H9 (cell line): Measurements from ENCODE around the gene ADAM22. TPM values are rescaled to one million over a fixed set of nuclear protein-coding genes. Genes with fewer than 3 reads are reported as not detected.

Source experiments
- DNase-seq: peaks from one replicate; pipeline ENCODE4 v3.0.0-alpha.2; 2017
- H2AFZ ChIP-seq: one replicate; pipeline ENCODE4 v1.6.1; 2013; ENCODE audit warnings: mild to moderate bottlenecking, low read length, control low read depth, moderate library complexity
- H2AK5ac ChIP-seq: 2 replicates; pipeline ENCODE4 v1.6.1; 2013; ENCODE audit warnings: low read length, control low read depth, mixed read lengths; ENCODE audit not compliant: insufficient read length
- H2BK120ac ChIP-seq: one replicate; pipeline ENCODE4 v1.6.1; 2013; ENCODE audit warnings: low read depth, mild to moderate bottlenecking, low read length, control low read depth, inconsistent platforms; ENCODE audit not compliant: poor library complexity, severe bottlenecking
- H2BK12ac ChIP-seq: 2 replicates; pipeline ENCODE4 v1.6.1; 2013; ENCODE audit warnings: low read length, control low read depth, mixed read lengths, low read depth; ENCODE audit not compliant: insufficient read length
- H2BK15ac ChIP-seq: 2 replicates; pipeline ENCODE4 v1.6.1; 2013; ENCODE audit warnings: low read depth, low read length, control low read depth
- H2BK20ac ChIP-seq: one replicate; pipeline ENCODE4 v1.6.1; 2013; ENCODE audit warnings: low read depth, mild to moderate bottlenecking, low read length, control low read depth, inconsistent platforms; ENCODE audit not compliant: poor library complexity, severe bottlenecking
- H2BK5ac ChIP-seq: 2 replicates; pipeline ENCODE4 v1.6.1; 2013; ENCODE audit warnings: low read length, control low read depth, mixed read lengths; ENCODE audit not compliant: insufficient read length
- H3K14ac ChIP-seq: 2 replicates; pipeline ENCODE4 v1.6.1; 2013; ENCODE audit warnings: low read length, control low read depth; ENCODE audit not compliant: insufficient read depth
- H3K18ac ChIP-seq: 2 replicates; pipeline ENCODE4 v1.6.1; 2013; ENCODE audit warnings: low read depth, mild to moderate bottlenecking, mixed read lengths, low read length, control low read depth; ENCODE audit not compliant: insufficient read length
- H3K23ac ChIP-seq: 2 replicates; pipeline ENCODE4 v1.6.1; 2013; ENCODE audit warnings: low read length, control low read depth, mixed read lengths, low read depth; ENCODE audit not compliant: insufficient read length
- H3K23me2 ChIP-seq: 2 replicates; pipeline ENCODE4 v1.6.1; 2013; ENCODE audit warnings: low read depth, mild to moderate bottlenecking, mixed read lengths, low read length, control low read depth; ENCODE audit not compliant: insufficient read length, poor library complexity, severe bottlenecking
- H3K27ac ChIP-seq: 2 replicates; pipeline ENCODE4 v1.5.1; 2013; ENCODE audit warnings: low read length, control low read depth, mixed read lengths, low read depth; ENCODE audit not compliant: insufficient read length
- H3K27me3 ChIP-seq: 2 replicates; pipeline ENCODE4 v1.6.1; 2013; ENCODE audit warnings: low read length, control low read depth, inconsistent platforms; ENCODE audit not compliant: insufficient read depth
- H3K4ac ChIP-seq: 2 replicates; pipeline ENCODE4 v1.6.1; 2013; ENCODE audit warnings: low read depth, mild to moderate bottlenecking, control low read depth, inconsistent platforms, low read length, moderate library complexity
- H3K4me1 ChIP-seq: 2 replicates; pipeline ENCODE4 v1.6.1; 2013; ENCODE audit warnings: low read length, control low read depth, inconsistent platforms; ENCODE audit not compliant: insufficient read depth
- H3K4me2 ChIP-seq: 2 replicates; pipeline ENCODE4 v1.6.1; 2013; ENCODE audit warnings: low read length, control low read depth, mixed read lengths; ENCODE audit not compliant: insufficient read length, insufficient read depth
- H3K56ac ChIP-seq: 2 replicates; pipeline ENCODE4 v1.6.1; 2013; ENCODE audit warnings: low read depth, mild to moderate bottlenecking, mixed read lengths, low read length, control low read depth; ENCODE audit not compliant: insufficient read length
- H3K79me1 ChIP-seq: 2 replicates; pipeline ENCODE4 v1.6.1; 2013; ENCODE audit warnings: low read depth, mild to moderate bottlenecking, moderate library complexity, low read length, control low read depth, inconsistent platforms; ENCODE audit not compliant: insufficient read depth, poor library complexity, severe bottlenecking
- H3K79me2 ChIP-seq: 2 replicates; pipeline ENCODE4 v1.6.1; 2013; ENCODE audit warnings: low read length, control low read depth, inconsistent platforms; ENCODE audit not compliant: insufficient read depth
- H3K9ac ChIP-seq: 2 replicates; pipeline ENCODE4 v1.6.1; 2013; ENCODE audit warnings: low read length, control low read depth, mixed read lengths; ENCODE audit not compliant: insufficient read length; ENCODE audit errors: extremely low read depth
- H3K9me3 ChIP-seq: one replicate; pipeline ENCODE4 v1.6.1; 2013; ENCODE audit warnings: low read depth, low read length, inconsistent platforms; ENCODE audit not compliant: control insufficient read depth
- H3T11ph ChIP-seq: one replicate; pipeline ENCODE4 v1.6.1; 2013; ENCODE audit warnings: mild to moderate bottlenecking, low read length, control low read depth, inconsistent platforms
- H4K20me1 ChIP-seq: one replicate; pipeline ENCODE4 v1.6.1; 2013; ENCODE audit not compliant: control insufficient read depth, insufficient read length, insufficient read depth
- H4K5ac ChIP-seq: 2 replicates; pipeline ENCODE4 v1.6.1; 2013; ENCODE audit warnings: low read depth, mild to moderate bottlenecking, mixed read lengths, low read length, control low read depth; ENCODE audit not compliant: insufficient read length
- H4K8ac ChIP-seq: replicated peaks from 2 replicates; pipeline ENCODE4 v1.6.1; 2013; ENCODE audit warnings: low read length, control low read depth, mixed read lengths, low read depth; ENCODE audit not compliant: insufficient read length
- H4K91ac ChIP-seq: 2 replicates; pipeline ENCODE4 v1.6.1; 2013; ENCODE audit warnings: low read depth, mild to moderate bottlenecking, moderate library complexity, mixed read lengths, low read length, control low read depth; ENCODE audit not compliant: insufficient read length
- H3K27ac Mint-ChIP-seq, 3 experiments: 2 replicates in 2 of 3; 3 replicates in 1 of 3; pipeline ENCODE4 v1.8.0; 2020 to 2021; ENCODE audit warnings: mixed read lengths in 3 of 3, mild to moderate bottlenecking in 1 of 3, moderate library complexity in 1 of 3
- H3K27me3 Mint-ChIP-seq: 2 replicates; pipeline ENCODE4 v1.8.0; 2021; ENCODE audit warnings: low read depth, mild to moderate bottlenecking, moderate library complexity, mixed read lengths
- H3K36me3 Mint-ChIP-seq, 3 experiments: 2 replicates in 2 of 3; 3 replicates in 1 of 3; pipeline ENCODE4 v1.8.0; 2020 to 2021; ENCODE audit warnings: low read depth in 3 of 3, mixed read lengths in 3 of 3; ENCODE audit not compliant: insufficient read depth in 1 of 3
- H3K4me1 Mint-ChIP-seq, 2 experiments: 2 replicates each; pipeline ENCODE4 v1.8.0; 2020; ENCODE audit warnings: mixed read lengths in 2 of 2
- H3K4me3 Mint-ChIP-seq, 2 experiments: 2 replicates in 1 of 2; 3 replicates in 1 of 2; pipeline ENCODE4 v1.8.0; 2020 to 2021; ENCODE audit warnings: mild to moderate bottlenecking in 2 of 2, mixed read lengths in 2 of 2, moderate library complexity in 1 of 2
- H3K9me3 Mint-ChIP-seq, 2 experiments: 2 replicates in 1 of 2; 3 replicates in 1 of 2; pipeline ENCODE4 v1.8.0; 2020; ENCODE audit warnings: mild to moderate bottlenecking in 2 of 2, mixed read lengths in 2 of 2, moderate library complexity in 1 of 2
- WGBS: extraction: QIAGEN DNeasy Blood & Tissue Kit; methylation state at CpG from one replicate; pipeline ENCODE4 v1.1.7; 2013; ENCODE audit warnings: missing lambda C conversion rate, low lambda C conversion rate, mixed read lengths; ENCODE audit not compliant: insufficient read length; ENCODE audit errors: extremely low coverage; 5-methylcytosine and 5-hydroxymethylcytosine counted together
- total RNA-seq: library from RNA; stranded (reverse); gene quantifications from 2 replicates; pipeline ENCODE4 v1.2.1, GENCODE V29; 2021
- TF ChIP-seq, protein P1 (sequence below): fragments of 200-600 bp; sonication (generic); conservative IDR thresholded peaks from 3 replicates; pipeline ENCODE4 v1.8.0; 2021; ENCODE audit warnings: antibody characterized with exemption, mild to moderate bottlenecking

ADAM22 gene
- total RNA-seq, 1 experiment from 2014 or later: 8.7 TPM

DNA sequence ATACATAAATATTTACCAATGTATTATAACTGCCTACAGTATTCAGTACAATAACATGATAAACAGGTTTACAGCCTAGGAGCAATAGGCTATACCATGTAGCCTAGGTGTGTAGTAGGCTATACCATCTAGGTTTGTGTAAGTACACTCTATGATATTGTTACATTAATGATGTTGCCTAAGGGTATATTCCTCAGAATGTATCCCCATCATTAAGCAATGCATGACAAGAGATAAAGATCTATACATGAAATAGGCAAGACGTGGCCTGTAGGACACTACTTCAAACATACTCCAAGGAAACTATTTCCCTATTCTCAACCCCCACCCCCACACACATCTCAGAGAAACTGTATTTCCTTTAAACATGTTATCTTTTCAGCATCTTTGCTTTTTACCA lies 15.3 kb upstream of the ADAM22 start:
- H3K23me2 ChIP-seq: no peaks in the 10 kb centered on the region
- no peak overlapping the region for H4K8ac ChIP-seq
- H3K23ac ChIP-seq: no peak overlapping the region
- H2BK20ac ChIP-seq: no peak overlapping the region
- Mint-ChIP-seq H3K27ac (no peak overlapping the region), H3K27me3 (no peaks in the 10 kb centered on the region), H3K4me3 (no peak overlapping the region), H3K9me3 (no peaks in the 10 kb centered on the region; a peak in 1 of 5 replicates), H3K36me3 (no peaks in the 10 kb centered on the region), H3K4me1 (peaks cover 7% of the 10 kb centered on the region in 2 experiments)
- no peak overlapping the region for H3K14ac ChIP-seq
- H2AK5ac ChIP-seq: no peak overlapping the region
- H3K9ac ChIP-seq: no peak overlapping the region
- H2BK15ac ChIP-seq: no peak overlapping the region
- H3K79me2 ChIP-seq: no peaks in the 10 kb centered on the region
- no peaks in the 10 kb centered on the region for H3K4me1 ChIP-seq
- H2BK5ac ChIP-seq: no peak overlapping the region
- no peak overlapping the region for H3K4me2 ChIP-seq
- DNase-seq: no peak
- no CpG with 5 or more reads among the region's 1 CpG for WGBS
- H4K20me1 ChIP-seq: no peaks in the 10 kb centered on the region
- no peak overlapping the region for H3K27ac ChIP-seq
- no peak overlapping the region for H3K4ac ChIP-seq
- TF ChIP-seq, protein P1, sequence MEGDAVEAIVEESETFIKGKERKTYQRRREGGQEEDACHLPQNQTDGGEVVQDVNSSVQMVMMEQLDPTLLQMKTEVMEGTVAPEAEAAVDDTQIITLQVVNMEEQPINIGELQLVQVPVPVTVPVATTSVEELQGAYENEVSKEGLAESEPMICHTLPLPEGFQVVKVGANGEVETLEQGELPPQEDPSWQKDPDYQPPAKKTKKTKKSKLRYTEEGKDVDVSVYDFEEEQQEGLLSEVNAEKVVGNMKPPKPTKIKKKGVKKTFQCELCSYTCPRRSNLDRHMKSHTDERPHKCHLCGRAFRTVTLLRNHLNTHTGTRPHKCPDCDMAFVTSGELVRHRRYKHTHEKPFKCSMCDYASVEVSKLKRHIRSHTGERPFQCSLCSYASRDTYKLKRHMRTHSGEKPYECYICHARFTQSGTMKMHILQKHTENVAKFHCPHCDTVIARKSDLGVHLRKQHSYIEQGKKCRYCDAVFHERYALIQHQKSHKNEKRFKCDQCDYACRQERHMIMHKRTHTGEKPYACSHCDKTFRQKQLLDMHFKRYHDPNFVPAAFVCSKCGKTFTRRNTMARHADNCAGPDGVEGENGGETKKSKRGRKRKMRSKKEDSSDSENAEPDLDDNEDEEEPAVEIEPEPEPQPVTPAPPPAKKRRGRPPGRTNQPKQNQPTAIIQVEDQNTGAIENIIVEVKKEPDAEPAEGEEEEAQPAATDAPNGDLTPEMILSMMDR: no peak
- H3T11ph ChIP-seq: no peak overlapping the region
- no peak overlapping the region for H3K18ac ChIP-seq
- H3K9me3 ChIP-seq: no peaks in the 10 kb centered on the region
- H3K79me1 ChIP-seq: no peaks in the 10 kb centered on the region
- no peak overlapping the region for H4K5ac ChIP-seq
- no peak overlapping the region for H2BK12ac ChIP-seq
- H3K27me3 ChIP-seq: no peaks in the 10 kb centered on the region
- no peak overlapping the region for H2BK120ac ChIP-seq
- H2AFZ ChIP-seq: no peak overlapping the region
- no peak overlapping the region for H4K91ac ChIP-seq
- no peak overlapping the region for H3K56ac ChIP-seq
